CD4-positive, alpha-beta T cell treated with Interleukin-15 for 4 hours (primary cell): Measurements from ENCODE around the gene PPM1M.
"Not testable (repeated sequence)": the region's sequence is repeated elsewhere in the genome, so short reads cannot be mapped to it uniquely, and the experiment has no call there.

Experiments
- DNase-seq: peaks from one replicate; pipeline ENCODE4 v3.0.0-alpha.2; 2020; ENCODE audit warnings: low spot score

The PPM1M gene

DNA sequence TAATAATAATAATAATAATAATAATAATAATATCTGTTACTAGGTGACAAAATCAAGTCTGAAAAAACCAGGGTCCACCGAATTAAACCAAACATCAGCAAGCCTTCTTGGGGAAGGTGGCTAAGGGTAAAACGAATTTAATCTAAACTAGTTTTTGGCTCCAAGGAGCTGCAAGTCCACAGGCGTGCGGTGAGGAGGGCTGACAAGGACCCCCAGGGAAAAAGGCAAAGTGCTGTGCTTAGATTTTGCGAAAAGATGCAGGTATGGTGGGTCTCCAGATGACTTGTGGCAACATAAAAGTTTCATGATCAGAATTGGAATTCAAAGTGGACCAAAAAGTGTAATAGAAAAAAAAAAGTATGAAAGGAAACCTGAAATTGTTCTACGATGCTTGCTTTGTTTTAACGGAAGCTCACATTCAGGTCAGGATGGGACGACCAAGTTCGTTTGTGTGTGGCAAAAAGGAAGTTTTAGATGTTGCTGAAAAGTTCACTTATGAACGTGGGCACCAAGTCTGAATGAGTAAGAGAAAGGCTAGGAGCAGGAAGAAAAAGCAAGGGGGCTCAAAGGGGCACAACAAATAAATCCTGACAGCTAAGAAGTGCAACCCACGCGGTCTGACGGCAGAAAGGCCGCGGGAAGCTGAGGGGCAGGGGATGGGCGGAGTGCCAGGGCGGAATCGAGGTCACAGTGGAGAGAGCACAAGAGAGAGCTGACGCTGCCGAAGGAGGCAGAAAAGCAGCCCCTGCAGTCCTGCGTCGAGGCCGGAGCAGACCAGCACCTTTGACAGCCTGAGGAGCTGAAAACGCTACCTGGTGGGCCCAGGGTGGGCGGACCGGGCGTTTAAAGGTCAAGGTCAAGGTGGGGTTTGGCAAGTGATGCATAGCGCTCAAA lies 31.8 kb downstream of the PPM1M start:
- DNase-seq: peak; percentile 72

DNA sequence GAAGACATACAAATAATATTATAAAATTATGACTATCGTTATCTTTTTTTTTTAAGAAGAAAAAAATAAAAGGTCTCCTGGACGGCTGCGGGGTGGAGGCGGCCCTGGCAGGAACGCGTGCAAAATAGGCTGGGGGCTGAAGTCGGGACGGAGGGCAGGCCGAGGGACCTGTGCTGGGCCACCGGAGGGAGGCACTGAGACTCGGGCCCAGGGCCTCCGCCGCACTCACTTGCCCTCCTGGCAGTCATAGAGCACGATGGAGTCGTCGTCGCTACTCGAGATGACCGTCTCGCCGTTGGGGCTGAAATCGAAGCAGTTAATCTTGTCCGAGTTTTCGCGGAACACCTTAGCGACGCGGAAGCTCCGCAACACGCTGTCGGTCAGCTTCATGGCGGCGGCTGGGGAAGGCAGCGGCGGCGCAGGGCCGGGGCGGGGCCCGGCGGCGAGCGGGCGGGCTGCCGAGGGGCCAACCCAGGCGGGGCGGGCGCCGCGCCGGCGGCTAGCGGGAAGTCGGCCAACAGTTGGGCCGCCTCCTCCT lies 32.5 kb downstream of the PPM1M start:
- DNase-seq: peak; percentile 52

DNA sequence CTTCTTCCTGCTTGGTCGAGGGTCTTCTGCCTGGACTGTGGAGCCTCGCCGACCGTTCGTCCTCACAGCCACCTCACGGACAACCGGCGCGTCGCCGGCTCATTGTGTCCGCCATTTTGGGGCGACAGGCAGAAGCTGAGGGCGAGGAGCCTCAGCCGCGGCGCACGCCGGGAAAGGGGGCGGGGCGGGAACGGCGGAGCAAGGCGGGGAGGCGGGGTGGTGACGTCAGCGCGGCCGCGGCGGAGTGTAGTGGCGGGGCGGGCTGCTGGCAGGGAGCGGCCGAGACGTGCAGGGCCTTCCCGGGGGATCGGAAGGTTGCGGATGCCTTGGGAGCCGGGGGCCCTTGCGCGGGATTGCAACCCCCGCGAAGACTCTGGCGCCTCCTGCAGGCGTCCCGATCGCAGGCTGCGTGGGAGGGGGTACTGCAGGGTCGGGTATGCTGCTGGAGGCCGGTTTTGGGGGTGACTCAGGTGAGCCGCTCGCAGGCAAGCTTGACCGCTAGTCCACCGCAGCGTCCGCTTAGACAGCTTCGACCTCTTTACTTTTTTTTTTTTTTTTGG lies 33.0 kb downstream of the PPM1M start, which contains the start of gene WDR82:
TSS of gene WDR82 (minus strand) at position 140 of the 560 bp plus-strand sequence. CDS start 288 bp downstream, outside the sequence.
- DNase-seq: peak; percentile 96

DNA sequence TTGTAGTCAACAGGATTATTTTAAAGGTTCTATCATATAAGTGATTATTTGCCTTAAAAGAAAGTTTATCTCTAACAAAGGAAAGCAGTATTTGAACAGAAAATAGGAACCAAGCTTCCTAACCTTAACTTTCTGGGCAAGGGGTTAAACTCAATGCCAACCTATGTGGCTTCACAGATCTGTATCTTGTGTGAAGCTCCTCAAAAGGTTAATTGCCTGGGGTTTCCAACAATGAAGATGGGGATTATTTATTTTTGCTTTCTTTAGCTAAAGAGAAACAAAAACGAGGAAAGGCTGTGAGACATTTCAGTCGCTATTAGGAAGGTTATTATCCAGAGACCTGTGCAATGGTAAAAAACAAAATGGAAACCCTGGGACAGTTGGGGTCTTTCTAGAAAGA lies 34.0 kb downstream of the PPM1M start:
- no peak for DNase-seq

DNA sequence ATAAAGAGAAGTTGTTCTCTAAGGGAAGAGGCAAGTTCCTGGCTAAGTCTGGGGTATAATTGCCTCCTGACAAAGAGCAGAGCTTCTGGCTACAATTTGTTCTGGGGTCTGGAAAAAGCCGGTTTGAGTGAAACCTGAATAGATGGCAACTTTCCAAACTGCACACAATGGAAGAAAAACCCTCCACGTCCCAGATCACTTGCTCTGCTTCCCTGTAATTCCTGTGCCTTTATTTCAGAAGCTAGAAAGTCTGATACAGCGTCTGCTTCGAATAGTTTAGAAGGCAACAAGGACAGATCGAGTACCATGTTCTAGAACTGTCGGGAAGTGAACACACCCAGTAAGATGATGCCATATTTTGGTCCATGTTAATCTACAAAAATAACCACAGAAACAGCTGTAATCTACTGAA lies 34.5 kb downstream of the PPM1M start:
- DNase-seq: no peak

DNA sequence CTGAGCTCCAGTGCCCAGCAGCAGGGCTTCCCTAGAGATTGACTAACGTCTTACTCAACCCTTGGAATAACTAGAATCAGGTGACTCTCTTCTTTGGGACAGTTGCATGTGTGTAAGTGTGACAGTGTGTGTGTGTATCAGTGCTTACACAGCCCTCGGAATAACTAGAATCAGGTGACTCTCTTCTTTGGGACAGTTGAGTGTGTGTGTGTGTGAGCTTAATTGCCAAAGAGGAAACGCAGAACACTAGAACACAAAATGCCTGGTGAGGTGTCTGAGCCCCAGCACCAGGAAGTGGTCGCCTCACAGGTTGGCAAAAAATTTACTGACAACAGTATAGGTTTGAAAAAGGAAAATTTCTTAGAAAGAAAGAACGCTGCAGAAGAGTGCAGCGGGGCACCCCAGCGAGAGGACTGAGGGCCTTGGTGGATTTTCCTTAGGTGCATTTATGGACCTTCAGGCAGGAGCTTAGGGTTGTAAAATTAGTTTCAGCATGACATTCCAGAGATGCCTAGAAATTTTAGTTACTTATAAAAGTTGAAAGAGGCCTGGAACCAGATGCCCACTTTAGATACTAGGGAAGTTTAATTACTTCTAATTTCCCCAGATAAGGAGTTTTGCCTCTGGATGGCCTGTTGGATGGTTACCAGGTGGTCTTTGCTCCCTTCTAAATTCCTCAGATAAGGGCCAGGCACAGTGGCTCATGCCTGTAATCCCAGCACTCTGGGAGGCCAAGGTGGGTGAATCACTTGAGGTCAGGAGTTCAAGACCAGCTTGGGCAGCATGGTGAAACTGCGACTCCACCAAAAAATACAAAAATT lies 36.6 kb downstream of the PPM1M start:
- peak; percentile 73 for DNase-seq

DNA sequence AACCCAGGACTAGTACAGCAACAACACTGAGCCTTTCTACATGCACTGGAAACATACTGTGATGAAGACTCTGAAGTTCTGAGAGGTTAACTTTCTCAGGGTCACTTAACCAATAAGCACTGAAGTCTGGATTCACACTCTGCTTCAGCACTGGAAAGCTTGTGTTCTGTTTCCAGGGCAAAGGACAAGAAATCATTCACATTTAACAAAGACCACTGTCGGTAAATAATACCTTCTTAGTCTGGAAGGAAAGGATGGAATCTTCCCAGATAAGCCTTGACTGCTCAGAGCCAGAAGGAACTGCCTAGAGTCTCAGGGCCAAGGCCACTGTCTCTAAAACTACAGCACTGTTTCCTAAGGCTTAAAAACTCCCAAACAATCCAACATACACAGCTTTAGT lies 37.7 kb downstream of the PPM1M start:
- DNase-seq: no peak

DNA sequence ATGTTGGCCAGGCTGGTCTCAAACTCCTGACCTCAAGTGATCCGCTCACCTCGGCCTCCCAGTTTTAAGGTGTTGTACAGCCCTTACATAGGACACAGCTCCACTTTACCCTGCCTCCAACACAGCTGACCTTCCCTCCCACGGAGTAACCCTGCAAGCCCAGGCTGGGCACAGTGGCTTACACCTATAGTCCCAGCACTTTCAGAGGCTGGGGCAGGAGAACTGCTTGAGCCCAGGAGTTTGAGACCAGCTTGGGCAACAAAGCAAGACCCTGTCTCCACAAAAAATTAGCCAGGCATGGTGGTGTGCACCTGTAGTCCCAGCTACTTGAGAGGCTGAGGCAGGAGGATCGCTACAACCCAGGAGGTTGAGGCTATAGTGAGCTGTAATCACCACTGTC lies 38.5 kb downstream of the PPM1M start:
- not testable (repeated sequence) for DNase-seq

DNA sequence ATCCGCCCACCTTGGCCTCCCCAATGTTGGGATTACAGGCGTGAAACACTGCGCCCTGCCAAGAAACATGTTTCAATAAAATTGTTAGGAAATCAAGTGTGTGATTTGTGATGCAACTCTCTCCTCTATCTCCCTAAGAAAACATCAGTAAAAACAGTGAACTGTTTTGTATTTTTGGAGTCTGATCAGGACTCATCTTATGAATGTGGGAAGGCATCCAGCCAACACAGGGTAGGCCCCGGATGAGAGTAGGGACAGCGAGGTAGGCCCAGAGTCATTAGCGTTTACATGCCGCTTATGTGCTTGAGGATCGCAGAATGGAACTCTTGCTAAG lies 41.2 kb downstream of the PPM1M start:
- no peak for DNase-seq

DNA sequence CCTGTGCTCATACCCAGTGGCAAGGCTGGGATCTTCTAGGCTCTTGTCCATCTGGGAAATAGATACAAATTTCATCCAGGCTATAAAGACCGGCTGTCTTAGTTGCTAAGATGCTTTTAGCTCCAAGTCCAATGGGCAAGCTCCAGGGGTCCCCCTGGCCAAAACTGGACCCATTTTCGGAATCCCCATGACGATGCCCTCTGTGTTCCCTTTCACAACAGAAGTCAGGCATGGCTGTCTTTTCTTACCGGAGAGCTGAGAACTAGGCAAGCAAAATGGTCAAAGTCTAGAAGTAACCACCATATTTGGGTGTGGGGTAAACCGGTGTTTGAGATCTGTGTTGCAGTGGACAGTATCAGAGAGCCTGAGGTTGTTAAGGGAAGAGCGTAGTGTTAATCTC lies 43.1 kb downstream of the PPM1M start:
- no peak for DNase-seq

DNA sequence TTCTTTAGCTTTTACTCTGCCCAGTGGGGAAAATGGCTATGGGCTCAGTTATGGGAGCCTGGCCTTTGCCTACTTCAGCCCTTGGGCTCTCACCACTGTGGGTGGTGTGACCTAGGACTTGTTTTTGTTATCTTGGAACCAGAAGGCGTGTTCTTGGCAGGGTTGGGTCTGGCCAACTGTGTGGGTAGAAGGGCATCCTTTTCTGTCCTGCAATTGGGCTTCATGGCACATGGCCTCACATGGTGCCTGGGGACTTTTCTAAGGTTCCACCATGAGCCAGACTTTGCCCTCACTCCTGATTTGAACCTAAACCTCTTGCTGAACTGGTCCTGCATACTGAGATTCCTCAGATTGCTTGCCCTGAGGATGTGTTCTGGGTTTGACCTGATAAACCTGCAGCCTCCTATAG lies 43.8 kb downstream of the PPM1M start:
- DNase-seq: no peak

DNA sequence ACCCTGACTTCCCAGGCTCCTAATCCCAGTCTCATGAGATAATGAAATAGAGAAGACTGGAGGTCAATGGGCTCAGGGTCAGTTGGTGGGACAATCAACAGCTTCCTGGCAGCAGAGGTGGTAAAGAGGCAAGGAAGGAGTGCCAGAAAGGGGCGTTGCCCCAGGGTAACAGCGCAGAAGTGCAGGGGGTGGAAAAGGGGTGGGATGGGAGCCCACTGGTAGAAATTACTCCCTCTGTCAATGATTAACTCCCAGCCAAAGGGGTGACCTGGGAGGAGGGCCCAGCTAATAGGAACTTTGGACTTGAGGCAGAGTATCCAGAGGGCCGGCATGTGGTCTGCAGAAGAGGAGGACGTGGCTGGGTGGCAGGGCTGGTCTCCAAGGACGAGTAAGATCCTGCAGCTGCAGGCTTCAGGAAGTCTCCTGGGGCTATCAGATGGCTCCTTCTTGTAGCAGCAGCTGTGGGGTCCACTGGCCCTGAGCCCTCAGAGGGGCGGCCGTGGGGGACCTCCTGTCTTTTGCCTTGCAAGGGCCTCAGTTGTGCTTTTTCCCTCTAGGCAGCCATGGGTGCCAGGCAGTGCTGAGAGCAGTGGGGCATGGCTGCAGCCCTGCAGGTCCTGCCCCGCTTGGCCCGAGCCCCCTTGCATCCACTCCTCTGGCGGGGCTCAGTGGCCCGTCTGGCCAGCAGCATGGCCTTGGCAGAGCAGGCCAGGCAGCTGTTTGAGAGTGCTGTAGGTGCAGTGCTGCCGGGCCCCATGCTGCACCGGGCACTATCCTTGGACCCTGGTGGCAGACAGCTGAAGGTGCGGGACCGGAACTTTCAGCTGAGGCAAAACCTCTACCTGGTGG lies 44.4 kb downstream of the PPM1M start:
- DNase-seq: no peak

DNA sequence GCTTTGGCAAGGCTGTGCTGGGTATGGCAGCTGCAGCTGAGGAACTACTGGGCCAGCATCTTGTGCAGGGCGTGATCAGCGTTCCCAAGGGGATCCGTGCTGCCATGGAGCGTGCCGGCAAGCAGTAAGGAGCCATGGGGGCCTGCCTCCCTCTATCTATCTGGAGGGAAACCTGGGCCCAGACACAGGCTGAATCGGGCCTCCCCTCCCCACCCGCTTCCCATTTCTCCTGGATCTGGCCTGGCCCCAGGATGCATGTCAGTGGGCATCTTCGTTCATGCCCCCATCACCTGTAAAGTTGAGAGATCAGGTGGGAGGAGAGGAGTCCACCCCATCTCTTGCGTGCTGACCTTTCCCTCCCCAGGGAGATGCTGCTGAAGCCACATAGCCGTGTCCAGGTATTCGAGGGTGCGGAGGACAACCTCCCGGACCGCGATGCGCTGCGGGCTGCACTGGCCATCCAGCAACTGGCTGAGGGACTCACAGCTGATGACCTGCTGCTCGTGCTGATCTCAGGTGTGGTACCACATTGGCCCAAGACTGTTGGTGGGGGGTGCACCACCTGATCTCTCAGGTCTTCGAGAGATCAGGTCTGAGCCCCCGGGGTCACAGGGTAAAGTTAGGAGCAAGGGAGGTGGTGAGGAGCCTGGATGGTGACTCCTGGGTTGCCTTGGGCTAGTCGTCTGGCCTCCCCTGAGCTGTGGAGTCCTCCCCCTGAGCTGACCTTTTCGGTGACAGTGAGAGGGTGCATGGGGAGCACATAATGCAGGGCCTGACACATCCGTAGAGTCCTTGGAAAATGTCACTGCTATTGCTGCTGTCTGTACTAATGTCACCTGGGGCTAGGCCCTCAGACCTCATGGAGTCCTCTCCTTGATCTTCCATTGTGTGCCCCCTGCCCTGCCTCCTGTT lies 45.3 kb downstream of the PPM1M start:
- no peak for DNase-seq

DNA sequence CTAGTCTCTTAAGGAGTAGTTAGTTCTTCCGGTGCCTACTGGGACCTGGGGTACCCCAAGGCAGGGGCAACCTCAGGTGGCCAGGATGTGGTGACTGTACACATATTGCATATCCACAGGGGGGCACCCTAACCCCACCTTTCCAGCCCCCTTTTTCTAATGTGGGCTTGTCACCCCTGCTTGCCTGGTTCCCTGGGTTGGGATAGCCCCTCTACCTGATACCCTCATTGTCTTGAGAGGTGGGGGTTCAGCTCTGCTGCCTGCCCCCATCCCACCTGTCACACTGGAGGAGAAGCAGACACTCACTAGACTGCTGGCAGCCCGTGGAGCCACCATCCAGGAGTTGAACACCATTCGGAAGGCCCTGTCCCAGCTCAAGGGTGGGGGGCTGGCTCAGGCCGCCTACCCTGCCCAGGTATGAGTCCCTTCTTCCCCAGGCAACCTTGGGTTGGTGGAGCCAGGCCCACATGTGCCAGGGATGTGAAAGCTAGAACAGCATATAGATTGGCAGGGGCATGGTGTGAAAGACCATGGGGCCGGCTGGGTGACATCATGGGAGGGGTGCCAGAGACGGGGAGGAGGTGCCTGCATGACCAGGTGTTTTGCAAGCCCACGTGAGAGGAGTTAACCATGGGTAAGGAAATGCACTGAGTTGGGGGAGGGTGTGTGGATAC lies 46.1 kb downstream of the PPM1M start:
- peak; percentile 54 for DNase-seq

DNA sequence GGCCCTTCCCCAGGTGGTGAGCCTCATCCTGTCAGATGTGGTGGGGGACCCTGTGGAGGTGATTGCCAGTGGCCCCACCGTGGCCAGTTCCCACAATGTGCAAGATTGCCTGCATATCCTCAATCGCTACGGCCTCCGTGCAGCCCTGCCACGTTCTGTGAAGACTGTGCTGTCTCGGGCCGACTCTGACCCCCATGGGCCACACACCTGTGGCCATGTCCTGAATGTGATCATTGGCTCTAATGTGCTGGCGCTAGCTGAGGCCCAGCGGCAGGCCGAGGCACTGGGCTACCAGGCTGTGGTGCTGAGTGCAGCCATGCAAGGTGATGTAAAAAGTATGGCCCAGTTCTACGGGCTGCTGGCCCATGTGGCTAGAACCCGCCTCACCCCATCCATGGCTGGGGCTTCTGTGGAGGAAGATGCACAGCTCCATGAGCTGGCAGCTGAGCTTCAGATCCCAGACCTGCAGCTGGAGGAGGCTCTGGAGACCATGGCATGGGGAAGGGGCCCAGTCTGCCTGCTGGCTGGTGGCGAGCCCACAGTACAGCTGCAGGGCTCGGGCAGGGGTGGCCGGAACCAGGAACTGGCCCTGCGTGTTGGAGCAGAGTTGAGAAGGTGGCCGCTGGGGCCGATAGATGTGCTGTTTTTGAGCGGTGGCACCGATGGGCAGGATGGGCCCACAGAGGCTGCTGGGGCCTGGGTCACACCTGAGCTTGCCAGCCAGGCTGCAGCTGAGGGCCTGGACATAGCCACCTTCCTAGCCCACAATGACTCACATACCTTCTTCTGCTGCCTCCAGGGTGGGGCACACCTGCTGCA lies 46.9 kb downstream of the PPM1M start:
- DNase-seq: no peak

DNA sequence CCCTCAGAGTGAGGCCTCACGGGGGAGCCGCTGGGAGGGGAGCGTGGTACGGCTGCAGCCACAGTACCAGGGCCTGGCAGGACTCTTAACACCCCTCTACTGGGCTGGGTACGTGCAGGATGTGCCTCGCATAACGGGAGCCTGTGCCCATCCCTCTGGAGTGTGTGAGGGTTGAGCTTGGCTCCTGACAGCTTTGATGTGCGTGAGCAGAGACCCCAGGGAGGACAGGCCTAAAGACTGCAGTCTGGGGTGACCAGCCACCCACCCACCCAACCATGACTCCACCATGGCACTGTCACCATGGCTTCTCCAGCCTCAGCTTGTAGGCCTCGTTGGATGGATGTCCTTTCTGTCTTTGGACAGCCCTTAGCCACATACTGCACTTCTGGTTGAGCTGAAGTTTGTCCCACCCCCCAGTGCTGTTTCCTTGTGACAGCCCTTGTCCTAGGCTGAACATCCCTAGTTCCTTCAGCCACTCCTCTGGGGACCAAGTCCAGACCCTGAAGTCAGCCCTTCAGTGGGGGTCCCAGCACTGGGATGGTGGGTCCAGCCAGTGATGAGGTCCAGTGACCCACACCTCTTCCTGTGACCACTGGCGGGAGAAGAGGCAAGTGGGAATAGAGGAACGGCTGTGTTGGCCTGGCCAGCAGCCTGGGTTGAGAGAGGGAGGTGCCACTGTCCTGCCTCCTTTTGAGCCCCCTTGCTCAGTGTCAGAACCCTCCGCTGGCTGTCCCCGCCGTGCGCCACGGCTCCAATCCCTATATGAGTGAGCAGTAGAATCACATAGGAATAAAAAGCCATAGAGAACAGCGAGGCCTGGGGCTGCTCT lies 48.1 kb downstream of the PPM1M start:
- no peak for DNase-seq

DNA sequence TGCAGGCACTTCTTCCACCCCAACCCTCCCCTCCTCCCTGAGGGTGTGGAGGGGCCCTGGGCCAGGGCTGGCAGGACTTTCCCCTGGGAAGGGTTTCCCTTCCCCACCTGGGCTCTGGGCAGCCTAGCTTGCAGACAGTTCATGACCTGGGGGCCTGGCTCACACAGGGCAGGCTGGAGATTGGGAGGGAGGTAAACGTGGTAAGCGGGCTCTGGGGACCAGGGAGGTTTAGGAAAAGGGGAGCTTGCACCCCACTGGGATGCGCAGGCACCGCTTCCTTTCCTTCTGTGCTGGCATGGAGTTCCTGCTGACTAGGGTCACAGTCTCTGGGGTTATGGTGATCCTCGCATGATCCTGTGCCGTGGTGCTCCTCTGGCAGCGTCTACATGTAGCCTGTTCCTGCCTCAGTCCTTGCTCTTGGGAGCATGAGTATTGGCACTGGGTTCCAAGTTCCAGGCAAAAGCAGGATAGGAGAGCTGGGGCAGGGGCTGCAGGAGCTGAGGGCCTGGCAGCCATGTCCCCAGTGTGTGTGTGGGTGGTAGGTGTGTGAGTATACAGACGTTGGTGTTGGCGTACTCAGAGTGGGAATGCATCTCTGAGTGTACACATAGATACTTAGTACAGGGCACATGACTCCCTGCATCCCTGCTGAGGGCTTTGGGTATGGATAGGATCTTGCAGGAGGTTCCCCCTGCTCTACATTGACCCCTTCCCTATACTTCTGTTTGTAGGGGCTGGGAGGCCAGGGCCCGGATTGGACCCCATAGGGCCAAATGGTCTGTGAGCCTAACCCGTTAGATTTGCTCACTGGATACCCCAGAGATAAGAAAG lies 49.0 kb downstream of the PPM1M start:
- DNase-seq: no peak
